ENCODE measurements around the gene LIN54.
"Not testable (repeated sequence)": the region's sequence is repeated elsewhere in the genome, so short reads cannot be mapped to it uniquely, and the experiment has no call there.

LIN54 gene

DNA sequence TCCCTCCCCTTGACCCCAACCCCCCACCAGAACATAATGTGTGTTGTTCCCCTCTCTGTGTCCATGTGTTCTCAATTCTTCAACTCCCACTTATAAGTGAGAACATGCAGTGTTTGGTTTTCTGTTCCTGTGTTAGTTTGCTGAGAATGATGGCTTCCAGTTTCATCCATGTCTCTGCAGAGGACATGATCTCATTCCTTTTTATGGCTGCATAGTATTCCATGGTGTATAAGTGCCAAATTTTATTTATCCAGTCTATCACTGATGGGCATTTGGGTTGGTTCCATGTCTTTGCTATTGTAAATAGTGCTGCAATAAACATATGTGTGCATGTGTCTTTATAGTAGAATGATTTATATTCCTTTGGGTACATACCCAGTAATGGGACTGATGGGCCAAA, 23.1 kb downstream of the LIN54 start:
- H3K36me3 ChIP-seq (ENCODE audit: control insufficient read depth in 2 of 2, insufficient read depth in 2 of 2, low read length in 2 of 2); H3K4me1 ChIP-seq (ENCODE audit: control insufficient read depth in 2 of 2, insufficient read depth in 2 of 2, low read length in 2 of 2); H3K4me3 ChIP-seq (ENCODE audit: low read length in 2 of 2); H3K9me3 ChIP-seq (ENCODE audit: control insufficient read depth in 2 of 2, low read length in 2 of 2); H3K9ac ChIP-seq (ENCODE audit: low read depth in 1 of 2, low read length in 2 of 2); H3K27ac ChIP-seq (ENCODE audit: low read depth in 2 of 2, low read length in 2 of 2); H3K27me3 ChIP-seq (ENCODE audit: control insufficient read depth in 2 of 2, insufficient read depth in 2 of 2, low read length in 2 of 2): not testable (repeated sequence)

DNA sequence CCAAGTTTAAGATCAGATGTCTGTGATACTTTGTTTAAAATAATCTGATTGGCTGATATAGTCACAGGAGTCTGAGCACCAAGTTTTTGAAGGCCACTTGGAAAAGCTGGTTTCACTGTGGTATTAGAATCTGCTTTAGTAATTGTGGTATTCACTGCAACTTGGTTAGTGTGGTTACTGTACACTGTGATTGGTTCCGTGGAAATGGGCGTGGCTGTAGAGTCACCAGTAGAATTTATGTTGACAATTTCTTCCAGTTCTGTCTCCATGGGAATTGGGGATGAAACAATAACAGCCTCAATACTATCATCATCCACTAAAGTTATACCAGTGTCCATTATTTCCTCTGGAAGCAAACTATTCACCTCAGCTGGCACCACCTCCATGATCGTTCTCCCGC, 26.2 kb downstream of the LIN54 start:
- no peaks in the 10 kb centered on the region for H3K9me3 ChIP-seq (ENCODE audit: control insufficient read depth in 2 of 2, low read length in 2 of 2)
- no peak overlapping the region for H3K27ac ChIP-seq (ENCODE audit: low read depth in 2 of 2, low read length in 2 of 2)
- H3K4me1 ChIP-seq (ENCODE audit: control insufficient read depth in 2 of 2, insufficient read depth in 2 of 2, low read length in 2 of 2), result peaks cover 0 to 4% of the 10 kb centered on the region in 2 donors
- H3K9ac ChIP-seq (ENCODE audit: low read depth in 1 of 2, low read length in 2 of 2), result no peak overlapping the region
- H3K36me3 ChIP-seq (ENCODE audit: control insufficient read depth in 2 of 2, insufficient read depth in 2 of 2, low read length in 2 of 2), result peaks cover 0 to 5% of the 10 kb centered on the region in 2 donors
- H3K27me3 ChIP-seq (ENCODE audit: control insufficient read depth in 2 of 2, insufficient read depth in 2 of 2, low read length in 2 of 2), result no peaks in the 10 kb centered on the region
- H3K4me3 ChIP-seq (ENCODE audit: low read length in 2 of 2), result no peak overlapping the region

GRCh38 chr4:82983444-82983843, 27.2 kb downstream of the LIN54 start:
- Histone ChIP-seq H3K9ac (ENCODE audit: low read depth in 1 of 2, low read length in 2 of 2) (no peak overlapping the region), H3K27me3 (ENCODE audit: control insufficient read depth in 2 of 2, insufficient read depth in 2 of 2, low read length in 2 of 2) (no peaks in the 10 kb centered on the region), H3K27ac (ENCODE audit: low read depth in 2 of 2, low read length in 2 of 2) (no peak overlapping the region), H3K4me3 (ENCODE audit: low read length in 2 of 2) (no peak overlapping the region), H3K9me3 (ENCODE audit: control insufficient read depth in 2 of 2, low read length in 2 of 2) (no peaks in the 10 kb centered on the region), H3K4me1 (ENCODE audit: control insufficient read depth in 2 of 2, insufficient read depth in 2 of 2, low read length in 2 of 2) (peaks cover 0 to 2% of the 10 kb centered on the region in 2 donors), H3K36me3 (ENCODE audit: control insufficient read depth in 2 of 2, insufficient read depth in 2 of 2, low read length in 2 of 2) (peaks cover 0 to 5% of the 10 kb centered on the region in 2 donors)

DNA sequence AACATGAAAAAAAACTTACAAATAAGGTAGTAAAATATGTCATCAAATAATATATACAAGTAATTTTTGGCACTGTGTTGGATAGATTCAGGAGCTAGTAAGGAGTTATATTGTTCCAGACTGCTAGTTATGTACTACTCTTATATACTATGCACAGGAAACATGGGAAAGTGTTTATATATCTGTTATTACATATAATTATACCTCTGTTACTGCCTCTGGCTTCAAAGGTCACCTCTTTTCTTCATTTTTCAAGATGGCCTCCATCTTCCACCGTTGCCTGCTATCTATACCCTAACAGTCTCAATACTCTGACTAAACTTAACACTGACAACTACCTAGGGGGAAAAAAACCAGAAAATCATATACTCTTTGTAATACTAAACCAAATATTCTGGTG, 29.5 kb downstream of the LIN54 start:
- no peaks in the 10 kb centered on the region for H3K9me3 ChIP-seq (ENCODE audit: control insufficient read depth in 2 of 2, low read length in 2 of 2)
- H3K27ac ChIP-seq (ENCODE audit: low read depth in 2 of 2, low read length in 2 of 2), result no peak overlapping the region
- no peak overlapping the region for H3K9ac ChIP-seq (ENCODE audit: low read depth in 1 of 2, low read length in 2 of 2)
- H3K4me1 ChIP-seq (ENCODE audit: control insufficient read depth in 2 of 2, insufficient read depth in 2 of 2, low read length in 2 of 2), result peaks cover 0 to 2% of the 10 kb centered on the region in 2 donors
- no peaks in the 10 kb centered on the region for H3K27me3 ChIP-seq (ENCODE audit: control insufficient read depth in 2 of 2, insufficient read depth in 2 of 2, low read length in 2 of 2)
- no peak overlapping the region for H3K4me3 ChIP-seq (ENCODE audit: low read length in 2 of 2)
- H3K36me3 ChIP-seq (ENCODE audit: control insufficient read depth in 2 of 2, insufficient read depth in 2 of 2, low read length in 2 of 2), result peaks cover 0 to 8% of the 10 kb centered on the region in 2 donors

DNA sequence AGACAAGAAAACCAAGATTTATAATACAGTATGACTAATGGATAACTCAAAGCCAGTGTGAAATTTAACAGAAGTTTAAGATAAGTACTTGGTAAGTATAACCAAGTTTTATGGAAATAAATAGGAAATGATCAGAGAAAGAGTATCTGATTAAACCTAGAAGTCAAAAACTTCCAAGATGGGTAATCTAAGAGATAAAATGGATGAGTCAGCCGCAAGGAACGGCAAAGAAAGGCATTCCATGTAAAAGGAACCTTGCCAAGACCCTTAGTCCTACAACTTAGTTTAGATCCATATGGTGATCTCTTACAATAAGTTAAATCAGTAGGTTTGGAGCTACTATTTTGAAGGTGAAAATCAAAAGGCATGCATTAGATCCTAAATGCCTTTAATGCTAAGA, 34.8 kb downstream of the LIN54 start:
- H3K4me3 ChIP-seq (ENCODE audit: low read length in 2 of 2), result no peak overlapping the region
- H3K4me1 ChIP-seq (ENCODE audit: control insufficient read depth in 2 of 2, insufficient read depth in 2 of 2, low read length in 2 of 2), result peaks cover 0 to 2% of the 10 kb centered on the region in 2 donors
- H3K27ac ChIP-seq (ENCODE audit: low read depth in 2 of 2, low read length in 2 of 2), result no peak overlapping the region
- H3K9me3 ChIP-seq (ENCODE audit: control insufficient read depth in 2 of 2, low read length in 2 of 2), result no peaks in the 10 kb centered on the region
- no peak overlapping the region for H3K9ac ChIP-seq (ENCODE audit: low read depth in 1 of 2, low read length in 2 of 2)
- peaks cover 0 to 3% of the 10 kb centered on the region in 2 donors for H3K36me3 ChIP-seq (ENCODE audit: control insufficient read depth in 2 of 2, insufficient read depth in 2 of 2, low read length in 2 of 2)
- H3K27me3 ChIP-seq (ENCODE audit: control insufficient read depth in 2 of 2, insufficient read depth in 2 of 2, low read length in 2 of 2), result no peaks in the 10 kb centered on the region

DNA sequence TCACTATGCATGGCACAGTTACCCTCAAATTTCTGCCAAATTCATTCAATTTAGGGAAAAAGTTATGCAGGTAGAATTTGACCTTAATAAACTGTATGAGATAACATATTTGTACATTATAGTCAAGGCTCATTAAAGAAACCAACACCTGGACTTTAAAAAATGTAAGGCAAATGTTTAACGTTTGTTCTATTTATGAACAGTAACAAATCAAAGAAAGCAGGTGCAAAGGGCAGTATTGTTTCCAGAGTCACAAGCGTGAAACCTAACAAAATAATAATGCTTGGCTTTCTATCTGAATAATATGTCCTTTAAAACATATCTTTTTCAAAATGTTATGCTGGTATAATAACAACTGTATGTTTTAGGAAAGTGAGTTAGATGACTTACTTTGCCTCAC, 41.2 kb downstream of the LIN54 start:
- Histone ChIP-seq H3K9me3 (ENCODE audit: control insufficient read depth in 2 of 2, low read length in 2 of 2) (no peaks in the 10 kb centered on the region), H3K27ac (ENCODE audit: low read depth in 2 of 2, low read length in 2 of 2) (no peak overlapping the region), H3K9ac (ENCODE audit: low read depth in 1 of 2, low read length in 2 of 2) (no peak overlapping the region), H3K27me3 (ENCODE audit: control insufficient read depth in 2 of 2, insufficient read depth in 2 of 2, low read length in 2 of 2) (no peaks in the 10 kb centered on the region), H3K4me3 (ENCODE audit: low read length in 2 of 2) (no peak overlapping the region), H3K36me3 (ENCODE audit: control insufficient read depth in 2 of 2, insufficient read depth in 2 of 2, low read length in 2 of 2) (peaks cover 8 to 11% of the 10 kb centered on the region in 2 donors), H3K4me1 (ENCODE audit: control insufficient read depth in 2 of 2, insufficient read depth in 2 of 2, low read length in 2 of 2) (no peaks in the 10 kb centered on the region)

DNA sequence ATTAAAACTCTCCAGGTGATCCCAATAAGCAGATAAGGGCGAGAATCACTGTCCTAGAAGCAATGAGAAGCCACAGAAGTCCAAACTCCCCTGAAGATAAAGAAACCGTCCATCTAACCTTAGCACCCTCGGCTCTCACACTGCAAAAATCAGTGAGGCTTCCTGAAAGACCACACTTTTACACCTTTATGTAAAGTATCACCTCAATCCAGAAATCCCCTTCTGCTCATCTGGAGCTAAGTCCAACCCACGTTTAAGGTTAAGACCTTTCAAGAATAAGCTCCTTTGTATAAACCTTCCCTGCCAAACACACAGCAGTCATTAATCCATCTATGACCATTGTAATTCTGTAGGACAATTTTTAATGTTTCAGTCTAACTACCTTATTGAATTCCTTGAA, 41.7 kb downstream of the LIN54 start:
- Histone ChIP-seq H3K27me3 (ENCODE audit: control insufficient read depth in 2 of 2, insufficient read depth in 2 of 2, low read length in 2 of 2) (no peaks in the 10 kb centered on the region), H3K36me3 (ENCODE audit: control insufficient read depth in 2 of 2, insufficient read depth in 2 of 2, low read length in 2 of 2) (peaks cover 8 to 11% of the 10 kb centered on the region in 2 donors), H3K4me1 (ENCODE audit: control insufficient read depth in 2 of 2, insufficient read depth in 2 of 2, low read length in 2 of 2) (no peaks in the 10 kb centered on the region), H3K9ac (ENCODE audit: low read depth in 1 of 2, low read length in 2 of 2) (no peak overlapping the region), H3K4me3 (ENCODE audit: low read length in 2 of 2) (no peak overlapping the region), H3K27ac (ENCODE audit: low read depth in 2 of 2, low read length in 2 of 2) (no peak overlapping the region), H3K9me3 (ENCODE audit: control insufficient read depth in 2 of 2, low read length in 2 of 2) (no peaks in the 10 kb centered on the region)

DNA sequence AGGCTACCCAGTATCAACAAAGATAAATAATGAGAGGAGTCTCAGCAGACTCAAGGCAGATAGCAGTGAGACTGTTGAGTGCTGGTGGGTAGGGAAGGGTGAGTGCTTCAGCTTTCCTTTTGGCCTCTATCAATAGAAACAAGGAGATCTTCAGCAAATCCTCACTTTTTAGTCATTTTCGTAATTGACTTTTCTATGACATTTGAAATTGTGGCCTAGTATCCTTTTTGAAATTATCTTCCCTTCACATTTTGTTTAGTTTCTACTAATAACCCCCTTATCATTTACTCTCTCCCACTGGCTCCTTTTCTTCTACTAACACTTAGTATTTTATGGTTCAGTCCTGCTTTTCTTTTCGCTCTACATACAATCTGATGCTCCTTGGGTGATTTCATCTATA, 44.9 kb downstream of the LIN54 start:
- Histone ChIP-seq H3K4me3 (ENCODE audit: low read length in 2 of 2) (no peak overlapping the region), H3K4me1 (ENCODE audit: control insufficient read depth in 2 of 2, insufficient read depth in 2 of 2, low read length in 2 of 2) (no peaks in the 10 kb centered on the region), H3K27me3 (ENCODE audit: control insufficient read depth in 2 of 2, insufficient read depth in 2 of 2, low read length in 2 of 2) (no peaks in the 10 kb centered on the region), H3K9ac (ENCODE audit: low read depth in 1 of 2, low read length in 2 of 2) (no peak overlapping the region), H3K36me3 (ENCODE audit: control insufficient read depth in 2 of 2, insufficient read depth in 2 of 2, low read length in 2 of 2) (peaks cover 10 to 11% of the 10 kb centered on the region in 2 donors), H3K27ac (ENCODE audit: low read depth in 2 of 2, low read length in 2 of 2) (no peak overlapping the region), H3K9me3 (ENCODE audit: control insufficient read depth in 2 of 2, low read length in 2 of 2) (no peaks in the 10 kb centered on the region)

- H3K9ac ChIP-seq (ENCODE audit: low read depth in 1 of 2, low read length in 2 of 2), result no peak overlapping the region
- no peak overlapping the region for H3K4me3 ChIP-seq (ENCODE audit: low read length in 2 of 2)
- H3K27me3 ChIP-seq (ENCODE audit: control insufficient read depth in 2 of 2, insufficient read depth in 2 of 2, low read length in 2 of 2), result no peaks in the 10 kb centered on the region
- no peaks in the 10 kb centered on the region for H3K9me3 ChIP-seq (ENCODE audit: control insufficient read depth in 2 of 2, low read length in 2 of 2)
- H3K27ac ChIP-seq (ENCODE audit: low read depth in 2 of 2, low read length in 2 of 2), result no peak overlapping the region
- no peaks in the 10 kb centered on the region for H3K4me1 ChIP-seq (ENCODE audit: control insufficient read depth in 2 of 2, insufficient read depth in 2 of 2, low read length in 2 of 2)
- H3K36me3 ChIP-seq (ENCODE audit: control insufficient read depth in 2 of 2, insufficient read depth in 2 of 2, low read length in 2 of 2), result peaks cover 0 to 7% of the 10 kb centered on the region in 2 donors
Observed at GRCh38 chr4:82957045-82957444, 53.6 kb downstream of the LIN54 start.

DNA sequence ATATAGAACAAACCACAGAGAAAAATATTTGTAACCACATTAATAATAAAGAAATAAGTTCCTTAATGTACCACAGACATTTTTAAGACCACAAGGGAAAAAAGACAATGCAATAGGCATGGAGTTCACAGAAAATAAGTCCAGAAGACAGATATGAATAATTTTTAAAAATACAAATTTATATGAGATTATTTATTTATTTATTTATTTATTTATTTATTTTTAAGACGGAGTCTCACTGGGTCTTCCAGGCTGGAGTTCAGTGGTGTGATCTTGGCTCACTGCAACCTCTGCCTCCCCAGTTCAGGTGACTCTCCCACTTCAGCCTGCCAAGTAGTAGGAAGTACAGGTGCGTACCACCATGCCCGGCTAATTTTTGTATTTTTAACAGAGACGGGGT, 56.4 kb downstream of the LIN54 start:
- Histone ChIP-seq H3K4me3 (ENCODE audit: low read length in 2 of 2) (no peak overlapping the region), H3K27ac (ENCODE audit: low read depth in 2 of 2, low read length in 2 of 2) (no peak overlapping the region), H3K27me3 (ENCODE audit: control insufficient read depth in 2 of 2, insufficient read depth in 2 of 2, low read length in 2 of 2) (no peaks in the 10 kb centered on the region), H3K9ac (ENCODE audit: low read depth in 1 of 2, low read length in 2 of 2) (no peak overlapping the region), H3K36me3 (ENCODE audit: control insufficient read depth in 2 of 2, insufficient read depth in 2 of 2, low read length in 2 of 2) (peaks cover 0 to 1% of the 10 kb centered on the region in 2 donors), H3K4me1 (ENCODE audit: control insufficient read depth in 2 of 2, insufficient read depth in 2 of 2, low read length in 2 of 2) (no peaks in the 10 kb centered on the region), H3K9me3 (ENCODE audit: control insufficient read depth in 2 of 2, low read length in 2 of 2) (no peaks in the 10 kb centered on the region)

GRCh38 chr4:82951196-82951595, 59.4 kb downstream of the LIN54 start:
- no peak overlapping the region for H3K27ac ChIP-seq (ENCODE audit: low read depth in 2 of 2, low read length in 2 of 2)
- no peak overlapping the region for H3K9ac ChIP-seq (ENCODE audit: low read depth in 1 of 2, low read length in 2 of 2)
- no peaks in the 10 kb centered on the region for H3K27me3 ChIP-seq (ENCODE audit: control insufficient read depth in 2 of 2, insufficient read depth in 2 of 2, low read length in 2 of 2)
- H3K4me3 ChIP-seq (ENCODE audit: low read length in 2 of 2), result no peak overlapping the region
- peaks cover 0 to 1% of the 10 kb centered on the region in 2 donors for H3K36me3 ChIP-seq (ENCODE audit: control insufficient read depth in 2 of 2, insufficient read depth in 2 of 2, low read length in 2 of 2)
- H3K9me3 ChIP-seq (ENCODE audit: control insufficient read depth in 2 of 2, low read length in 2 of 2), result no peaks in the 10 kb centered on the region
- H3K4me1 ChIP-seq (ENCODE audit: control insufficient read depth in 2 of 2, insufficient read depth in 2 of 2, low read length in 2 of 2), result no peaks in the 10 kb centered on the region
